H4 (cell line): ENCODE results near the gene LYPD3. TPM values are rescaled to one million over a fixed set of nuclear protein-coding genes. Genes with fewer than 3 reads are reported as not detected.
A peak's percentile ranks its signal among the peaks of the same experiment; 100 is the strongest.
"Not testable (repeated sequence)": the region's sequence is repeated elsewhere in the genome, so short reads cannot be mapped to it uniquely, and the experiment has no call there.

ENCODE experiments used
- DNase-seq: peaks from one replicate; pipeline ENCODE4 v3.0.0-alpha.2; 2015; ENCODE audit warnings: low spot score
- total RNA-seq: library from RNA; depleted of rRNA; stranded (reverse); fragments of >200 nt; shearing (Covaris generic); gene quantifications from 2 replicates; pipeline ENCODE4 v1.2.3, GENCODE V29; 2014; rRNA removed

The LYPD3 gene
- 0.17 and 0.29 TPM in 2 replicates for total RNA-seq

- DNase-seq: no peak
These were observed at the start of gene LYPD3 for GRCh38 chr19:43465468-43466120. Gene LYPD3 (minus strand): TSS chr19:43465608. CDS start chr19:43465571, 37 bp downstream.

GRCh38 chr19:43512399-43512798, 47.0 kb upstream of the LYPD3 start:
- DNase-seq: not testable (repeated sequence)

- no peak for DNase-seq
These were observed 45.9 kb upstream of the LYPD3 start for GRCh38 chr19:43511324-43511723.

GRCh38 chr19:43510713-43511112, 45.3 kb upstream of the LYPD3 start:
- no peak for DNase-seq

- DNase-seq: no peak
These were observed 42.5 kb upstream of the LYPD3 start for GRCh38 chr19:43507880-43508279.

- no peak for DNase-seq
These were observed 41.2 kb upstream of the LYPD3 start for GRCh38 chr19:43506629-43507028.

- DNase-seq: no peak
These were observed 40.5 kb upstream of the LYPD3 start for GRCh38 chr19:43505941-43506340.

- DNase-seq: no peak
These were observed 39.7 kb upstream of the LYPD3 start for GRCh38 chr19:43505186-43505456.

GRCh38 chr19:43504426-43505185, 39.2 kb upstream of the LYPD3 start, which contains the start of gene PHLDB3:
Gene PHLDB3 (minus strand): TSS chr19:43504746. CDS start chr19:43504118, 628 bp downstream.
- DNase-seq: no peak

- peak; percentile 87 for DNase-seq
These were observed 38.4 kb upstream of the LYPD3 start for GRCh38 chr19:43503501-43504425.

GRCh38 chr19:43502419-43502976, 37.1 kb upstream of the LYPD3 start:
- no peak for DNase-seq

- no peak for DNase-seq
These were observed 36.4 kb upstream of the LYPD3 start for GRCh38 chr19:43501661-43502418.

- DNase-seq: no peak
These were observed 33.6 kb upstream of the LYPD3 start for GRCh38 chr19:43499042-43499441.

GRCh38 chr19:43498233-43498842, 32.9 kb upstream of the LYPD3 start:
- no peak for DNase-seq

- no peak for DNase-seq
These were observed 31.6 kb upstream of the LYPD3 start for GRCh38 chr19:43496960-43497359.

- DNase-seq: no peak
These were observed 29.7 kb upstream of the LYPD3 start for GRCh38 chr19:43495082-43495481.

GRCh38 chr19:43490759-43491158, 25.4 kb upstream of the LYPD3 start:
- no peak for DNase-seq

GRCh38 chr19:43489979-43490599, 24.7 kb upstream of the LYPD3 start:
- no peak for DNase-seq

- DNase-seq: no peak
These were observed 23.9 kb upstream of the LYPD3 start for GRCh38 chr19:43489310-43489709.

GRCh38 chr19:43488179-43488578, 22.8 kb upstream of the LYPD3 start:
- DNase-seq: no peak
